Measurements from ENCODE around the gene KIF16B. TPM values are rescaled to one million over a fixed set of nuclear protein-coding genes. Genes with fewer than 3 reads are reported as not detected.

KIF16B gene
- total and polyA plus RNA-seq, 2 donors (not counting 3 experiments of a cell fraction or from before 2014, with no cell fraction given): 2.9 to 8.8 TPM

DNA sequence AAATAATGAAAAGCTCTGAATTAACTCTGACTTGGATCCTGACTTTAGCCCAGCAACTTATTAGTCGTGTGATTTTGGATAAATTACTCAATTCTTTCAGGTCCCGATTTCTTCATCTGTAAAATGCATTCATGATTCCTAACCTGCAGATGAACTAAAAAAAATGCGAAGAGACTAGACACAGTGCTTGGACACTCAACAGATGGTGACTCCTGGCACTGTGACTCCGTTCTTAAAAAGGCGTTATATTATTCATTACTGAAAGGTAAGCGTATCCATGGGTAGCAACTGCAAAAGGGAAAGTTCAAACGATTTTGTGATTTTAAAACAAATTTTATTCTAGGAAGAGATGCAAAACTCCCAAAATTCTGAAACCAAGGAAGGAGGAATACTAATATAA is 226.3 kb downstream of the KIF16B start:
- H3K4me2 ChIP-seq (ENCODE audit: insufficient read depth, low read length): no peak overlapping the region
- dilution Hi-C loops (cut with MboI; ENCODE audit: extremely low pct_ligation_motif_present, low sequenced_read_pairs) (no loop called here), intact Hi-C loops (cut with micrococcal nuclease) (no loop called here)
- H3K27ac ChIP-seq (ENCODE audit: insufficient read depth, low read depth, low read length): no peak overlapping the region
- BruUV-seq (replicated peaks): no TSS peak
- no peak overlapping the region for H2AFZ ChIP-seq (ENCODE audit: low read depth, low read length)
- TF ChIP-seq POLR2A (IDR thresholded peaks at IDR 0.05; ENCODE audit: low read depth, low read length): no peak
- no peak for TF ChIP-seq CTCF (IDR thresholded peaks at IDR 0.05; ENCODE audit: extremely low read depth in 1 of 2, insufficient read depth in 1 of 2, low read depth in 1 of 2, low read length in 2 of 2)
- FAIRE-seq (no peak), DNase-seq (ENCODE audit: low read depth, low spot score) (no peak)
- no peaks in the 10 kb centered on the region for H3K4me1 ChIP-seq (ENCODE audit: control insufficient read depth, extremely low read depth, insufficient read depth, low read length)
- H3K9ac ChIP-seq (replicated peaks; ENCODE audit: extremely low read depth, insufficient read depth, low read length): no peak overlapping the region
- no peaks in the 10 kb centered on the region for H3K36me3 ChIP-seq (ENCODE audit: control insufficient read depth in 2 of 2, extremely low read depth in 1 of 2, insufficient read depth in 2 of 2, low read length in 2 of 2)
- H4K20me1 ChIP-seq (replicated peaks; ENCODE audit: control insufficient read depth, extremely low read depth, insufficient read depth, low read length): no peaks in the 10 kb centered on the region
- no peaks in the 10 kb centered on the region for H3K9me1 ChIP-seq (replicated peaks; ENCODE audit: control insufficient read depth, extremely low read depth, insufficient read depth, low read length)
- no peaks in the 10 kb centered on the region for H3K27me3 ChIP-seq (ENCODE audit: control insufficient read depth in 2 of 2, insufficient read depth in 2 of 2, low read length in 2 of 2)
- H3K79me2 ChIP-seq (ENCODE audit: control insufficient read depth, insufficient read depth, low read length): no peaks in the 10 kb centered on the region
- POLR2A ChIA-PET: no interaction called here
- no peaks in the 10 kb centered on the region for H3K9me3 ChIP-seq (replicated peaks; ENCODE audit: control insufficient read depth, insufficient read depth, low read length)
- no peak overlapping the region for H3K4me3 ChIP-seq (replicated peaks in 1 of 3; ENCODE audit: insufficient read depth in 1 of 3, low read depth in 1 of 3, low read length in 3 of 3)
- CTCF ChIA-PET: no interaction called here

DNA sequence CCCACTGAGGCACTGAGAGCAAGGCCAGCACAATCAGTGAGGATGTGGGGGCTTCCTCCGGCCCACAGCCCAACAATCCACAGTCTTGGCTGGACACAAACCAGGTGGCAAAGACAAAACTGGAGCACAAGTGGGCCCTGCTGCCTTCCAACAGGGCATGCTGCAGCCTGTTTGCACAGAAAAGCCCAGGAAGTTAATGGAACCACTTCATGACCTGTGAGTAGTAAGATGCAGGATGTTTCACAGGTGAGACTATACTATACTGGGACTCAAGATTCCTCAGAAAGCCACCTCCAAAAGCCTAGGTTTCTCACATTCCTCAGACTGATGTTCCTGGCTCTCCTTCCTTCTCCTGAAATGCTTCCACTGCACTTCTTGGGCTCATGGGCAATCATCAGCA is 235.5 kb downstream of the KIF16B start:
- no peaks in the 10 kb centered on the region for H3K79me2 ChIP-seq (ENCODE audit: control insufficient read depth, insufficient read depth, low read length)
- no peak overlapping the region for H3K4me3 ChIP-seq (replicated peaks in 1 of 3; ENCODE audit: insufficient read depth in 1 of 3, low read depth in 1 of 3, low read length in 3 of 3)
- no peaks in the 10 kb centered on the region for H4K20me1 ChIP-seq (replicated peaks; ENCODE audit: control insufficient read depth, extremely low read depth, insufficient read depth, low read length)
- no peaks in the 10 kb centered on the region for H3K4me1 ChIP-seq (ENCODE audit: control insufficient read depth, extremely low read depth, insufficient read depth, low read length)
- H3K9me1 ChIP-seq (replicated peaks; ENCODE audit: control insufficient read depth, extremely low read depth, insufficient read depth, low read length): no peaks in the 10 kb centered on the region
- H3K9ac ChIP-seq (replicated peaks; ENCODE audit: extremely low read depth, insufficient read depth, low read length): no peak overlapping the region
- no peaks in the 10 kb centered on the region for H3K36me3 ChIP-seq (ENCODE audit: control insufficient read depth in 2 of 2, extremely low read depth in 1 of 2, insufficient read depth in 2 of 2, low read length in 2 of 2)
- CTCF ChIA-PET: no interaction called here
- TF ChIP-seq CTCF (IDR thresholded peaks at IDR 0.05; ENCODE audit: extremely low read depth in 1 of 2, insufficient read depth in 1 of 2, low read depth in 1 of 2, low read length in 2 of 2) (no peak), POLR2AphosphoS5 (IDR thresholded peaks at IDR 0.05; ENCODE audit: insufficient read depth, low read depth, low read length) (no peak), JUN (IDR thresholded peaks at IDR 0.05; ENCODE audit: borderline replicate concordance, insufficient read depth, insufficient read length, low read depth) (no peak), EZH2 (IDR thresholded peaks at IDR 0.05; ENCODE audit: borderline replicate concordance, low read depth, low read length, severe bottlenecking) (no peak), MYC (IDR thresholded peaks at IDR 0.05; ENCODE audit: low read depth, low read length) (no peak)
- TF ChIP-seq, protein P1, sequence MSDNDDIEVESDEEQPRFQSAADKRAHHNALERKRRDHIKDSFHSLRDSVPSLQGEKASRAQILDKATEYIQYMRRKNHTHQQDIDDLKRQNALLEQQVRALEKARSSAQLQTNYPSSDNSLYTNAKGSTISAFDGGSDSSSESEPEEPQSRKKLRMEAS (IDR thresholded peaks at IDR 0.05; ENCODE audit: insufficient read depth, insufficient read length): no peak
- POLR2A ChIA-PET: no interaction called here
- FAIRE-seq: no peak
- DNase-seq (ENCODE audit: low read depth, low spot score): no peak
- BruUV-seq (replicated peaks): no TSS peak
- no peak overlapping the region for H2AFZ ChIP-seq (ENCODE audit: low read depth, low read length)
- intact Hi-C loops (cut with micrococcal nuclease) (no loop called here), dilution Hi-C loops (cut with MboI; ENCODE audit: extremely low pct_ligation_motif_present, low sequenced_read_pairs) (no loop called here)
- no peak overlapping the region for H3K27ac ChIP-seq (ENCODE audit: insufficient read depth, low read depth, low read length)
- H3K9me3 ChIP-seq (replicated peaks; ENCODE audit: control insufficient read depth, insufficient read depth, low read length): no peaks in the 10 kb centered on the region
- H3K27me3 ChIP-seq (ENCODE audit: control insufficient read depth in 2 of 2, insufficient read depth in 2 of 2, low read length in 2 of 2): no peaks in the 10 kb centered on the region
- no peak overlapping the region for H3K4me2 ChIP-seq (ENCODE audit: insufficient read depth, low read length)
